ENCODE measurements around the gene USP37.
"Not testable (repeated sequence)": the region's sequence is repeated elsewhere in the genome, so short reads cannot be mapped to it uniquely, and the experiment has no call there.

The USP37 gene

GRCh38 chr2:218554225-218554624 is 13.9 kb downstream of the USP37 start:
- DNase-seq, result not testable (repeated sequence)

- no peak for DNase-seq
Measured at GRCh38 chr2:218547978-218548377, 20.2 kb downstream of the USP37 start.

- DNase-seq, result no peak
Measured at GRCh38 chr2:218547511-218547910, 20.6 kb downstream of the USP37 start.

- DNase-seq, result no peak
Measured at GRCh38 chr2:218546012-218546411, 22.1 kb downstream of the USP37 start.

- no peak for DNase-seq
Measured at GRCh38 chr2:218540015-218540414, 28.1 kb downstream of the USP37 start.

- no peak for DNase-seq
Measured at GRCh38 chr2:218536804-218537494, 31.2 kb downstream of the USP37 start.

- DNase-seq, result no peak
Measured at GRCh38 chr2:218529990-218530389, 38.2 kb downstream of the USP37 start.

- not testable (repeated sequence) for DNase-seq
Measured at GRCh38 chr2:218528409-218528808, 39.7 kb downstream of the USP37 start.

- no peak for DNase-seq
Measured at GRCh38 chr2:218523651-218524050, 44.5 kb downstream of the USP37 start.

GRCh38 chr2:218518876-218519275 is 49.3 kb downstream of the USP37 start:
- DNase-seq, result no peak

GRCh38 chr2:218517434-218518206 is 50.5 kb downstream of the USP37 start:
- no peak for DNase-seq

- DNase-seq, result peak; percentile 25
Measured at GRCh38 chr2:218516614-218517013, 51.5 kb downstream of the USP37 start.

GRCh38 chr2:218513676-218514075 is 54.5 kb downstream of the USP37 start:
- DNase-seq, result no peak

- no peak for DNase-seq
Measured at GRCh38 chr2:218508299-218508698, 59.9 kb downstream of the USP37 start.

GRCh38 chr2:218505754-218506371 is 62.3 kb downstream of the USP37 start:
- DNase-seq, result no peak

- no peak for DNase-seq
Measured at GRCh38 chr2:218501665-218502064, 66.5 kb downstream of the USP37 start.

GRCh38 chr2:218500501-218501060 is 67.6 kb downstream of the USP37 start:
- no peak for DNase-seq

- no peak for DNase-seq
Measured at GRCh38 chr2:218485986-218486667, 82.0 kb downstream of the USP37 start.

GRCh38 chr2:218482651-218483050 is 85.5 kb downstream of the USP37 start:
- no peak for DNase-seq

- DNase-seq, result no peak
Measured at GRCh38 chr2:218479595-218479994, 88.6 kb downstream of the USP37 start.

- DNase-seq, result no peak
Measured at GRCh38 chr2:218478544-218478943, 89.6 kb downstream of the USP37 start.

- no peak for DNase-seq
Measured at GRCh38 chr2:218477247-218477646, 90.9 kb downstream of the USP37 start.

GRCh38 chr2:218476676-218477075 is 91.5 kb downstream of the USP37 start:
- DNase-seq, result no peak
